HG02678 (cell line): ENCODE measurements around the gene SYT12.

ENCODE experiments used
- ATAC-seq: cut with Tn5 transposase; IDR thresholded peaks from one replicate; pipeline ENCODE4 v1.9.1; 2021; ENCODE audit warnings: mild to moderate bottlenecking, moderate library complexity; ENCODE audit not compliant: unreplicated experiment

SYT12 gene

GRCh38 chr11:67054836-67055523, 32.0 kb downstream of the SYT12 start:
- ATAC-seq, result no peak

- ATAC-seq, result no peak
Observed at GRCh38 chr11:67055812-67056211, 32.9 kb downstream of the SYT12 start.

GRCh38 chr11:67056267-67057204, 33.6 kb downstream of the SYT12 start, which contains the start of gene RHOD:
Gene RHOD (plus strand): TSS chr11:67056847. CDS start chr11:67056903, 56 bp downstream.
- ATAC-seq, result no peak

- ATAC-seq, result no peak
Observed at GRCh38 chr11:67057205-67057672, 34.3 kb downstream of the SYT12 start.

- no peak for ATAC-seq
Observed at GRCh38 chr11:67058506-67058905, 35.6 kb downstream of the SYT12 start.

GRCh38 chr11:67059671-67060070, 36.7 kb downstream of the SYT12 start:
- no peak for ATAC-seq

- ATAC-seq, result no peak
Observed at GRCh38 chr11:67060111-67060522, 37.2 kb downstream of the SYT12 start.

- no peak for ATAC-seq
Observed at GRCh38 chr11:67062526-67063373, 39.8 kb downstream of the SYT12 start.

GRCh38 chr11:67066333-67066709, 43.4 kb downstream of the SYT12 start:
- ATAC-seq, result no peak

GRCh38 chr11:67071420-67072284, 48.7 kb downstream of the SYT12 start:
- no peak for ATAC-seq

GRCh38 chr11:67072295-67072694, 49.4 kb downstream of the SYT12 start:
- ATAC-seq, result no peak

GRCh38 chr11:67073908-67074307, 51.0 kb downstream of the SYT12 start:
- no peak for ATAC-seq

- ATAC-seq, result no peak
Observed at GRCh38 chr11:67076202-67076601, 53.3 kb downstream of the SYT12 start.

- ATAC-seq, result no peak
Observed at GRCh38 chr11:67079065-67079705, 56.3 kb downstream of the SYT12 start.

- no peak for ATAC-seq
Observed at GRCh38 chr11:67082071-67082791, 59.3 kb downstream of the SYT12 start.

- ATAC-seq, result no peak
Observed at GRCh38 chr11:67083786-67084366, 60.9 kb downstream of the SYT12 start.

GRCh38 chr11:67085617-67086016, 62.7 kb downstream of the SYT12 start:
- ATAC-seq, result no peak

- no peak for ATAC-seq
Observed at GRCh38 chr11:67090717-67091116, 67.8 kb downstream of the SYT12 start.

GRCh38 chr11:67095214-67095507, 72.2 kb downstream of the SYT12 start:
- no peak for ATAC-seq
